Astrocyte of the spinal cord (primary cell): ENCODE results near the gene ASIC4.

Source experiments
- DNase-seq: peaks from one replicate; pipeline ENCODE4 v3.0.0; 2011; ENCODE audit warnings: low read depth, low spot score
- H3K4me3 ChIP-seq: 2 replicates; pipeline ENCODE4 v1.5.1; 2011; ENCODE audit warnings: low read depth, mild to moderate bottlenecking, low read length, moderate library complexity
- in situ Hi-C: cut with HindIII; loops from 2 replicates; pipeline ENCODE4 v1.10.0; 2017; ENCODE audit warnings: low sequenced_read_pairs
- TF ChIP-seq, protein P1 (sequence below): IDR thresholded peaks from 2 replicates; pipeline ENCODE4 v1.5.1; 2012; ENCODE audit warnings: low read depth, mild to moderate bottlenecking, low read length, inconsistent platforms

Gene ASIC4

DNA sequence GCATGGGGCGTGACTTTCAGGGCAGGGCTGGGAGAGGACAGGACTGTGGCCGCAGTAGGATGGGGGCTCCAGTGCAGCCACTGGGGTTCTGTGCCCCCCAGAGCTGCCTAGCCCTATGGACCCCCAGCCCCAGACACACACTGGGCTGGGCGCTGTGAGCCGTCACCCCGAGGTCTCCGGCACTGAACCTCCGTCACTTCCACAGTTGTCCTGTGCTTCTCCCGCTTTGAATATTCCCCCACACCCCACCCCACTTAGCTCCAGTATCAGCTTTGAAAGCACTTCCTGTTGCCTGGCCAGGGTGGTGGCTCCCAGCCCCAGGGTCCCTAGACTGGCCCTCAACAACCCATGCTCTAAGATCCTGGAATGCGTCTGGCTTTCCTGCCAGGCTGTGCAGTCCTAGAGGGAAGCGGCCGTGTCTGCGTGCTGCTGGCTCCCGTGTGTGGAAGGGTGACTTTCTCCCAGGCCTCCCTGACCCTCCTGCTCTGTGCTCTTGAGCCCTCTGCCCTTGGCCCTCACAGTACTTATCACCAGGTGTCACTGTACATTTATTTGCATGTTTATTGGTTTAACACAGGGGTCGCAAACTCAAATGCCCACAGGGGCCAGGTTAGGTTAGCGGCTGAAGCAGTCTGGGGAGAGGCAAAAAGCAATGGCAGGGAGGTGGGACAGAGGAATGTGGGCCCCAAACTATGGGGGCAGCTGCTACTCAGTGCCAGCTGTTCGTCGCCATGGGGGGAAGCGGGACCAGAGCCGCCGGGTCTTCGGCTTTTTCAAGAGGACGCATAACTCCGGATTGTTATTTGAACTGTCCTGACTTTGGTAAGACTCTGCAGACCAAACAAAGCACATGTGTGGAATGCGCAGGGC lies 47.1 kb downstream of the ASIC4 start:
- in situ Hi-C loops, result no loop called here
- TF ChIP-seq, protein P1, sequence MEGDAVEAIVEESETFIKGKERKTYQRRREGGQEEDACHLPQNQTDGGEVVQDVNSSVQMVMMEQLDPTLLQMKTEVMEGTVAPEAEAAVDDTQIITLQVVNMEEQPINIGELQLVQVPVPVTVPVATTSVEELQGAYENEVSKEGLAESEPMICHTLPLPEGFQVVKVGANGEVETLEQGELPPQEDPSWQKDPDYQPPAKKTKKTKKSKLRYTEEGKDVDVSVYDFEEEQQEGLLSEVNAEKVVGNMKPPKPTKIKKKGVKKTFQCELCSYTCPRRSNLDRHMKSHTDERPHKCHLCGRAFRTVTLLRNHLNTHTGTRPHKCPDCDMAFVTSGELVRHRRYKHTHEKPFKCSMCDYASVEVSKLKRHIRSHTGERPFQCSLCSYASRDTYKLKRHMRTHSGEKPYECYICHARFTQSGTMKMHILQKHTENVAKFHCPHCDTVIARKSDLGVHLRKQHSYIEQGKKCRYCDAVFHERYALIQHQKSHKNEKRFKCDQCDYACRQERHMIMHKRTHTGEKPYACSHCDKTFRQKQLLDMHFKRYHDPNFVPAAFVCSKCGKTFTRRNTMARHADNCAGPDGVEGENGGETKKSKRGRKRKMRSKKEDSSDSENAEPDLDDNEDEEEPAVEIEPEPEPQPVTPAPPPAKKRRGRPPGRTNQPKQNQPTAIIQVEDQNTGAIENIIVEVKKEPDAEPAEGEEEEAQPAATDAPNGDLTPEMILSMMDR, result no peak
- no peak overlapping the region for H3K4me3 ChIP-seq
- no peak for DNase-seq

DNA sequence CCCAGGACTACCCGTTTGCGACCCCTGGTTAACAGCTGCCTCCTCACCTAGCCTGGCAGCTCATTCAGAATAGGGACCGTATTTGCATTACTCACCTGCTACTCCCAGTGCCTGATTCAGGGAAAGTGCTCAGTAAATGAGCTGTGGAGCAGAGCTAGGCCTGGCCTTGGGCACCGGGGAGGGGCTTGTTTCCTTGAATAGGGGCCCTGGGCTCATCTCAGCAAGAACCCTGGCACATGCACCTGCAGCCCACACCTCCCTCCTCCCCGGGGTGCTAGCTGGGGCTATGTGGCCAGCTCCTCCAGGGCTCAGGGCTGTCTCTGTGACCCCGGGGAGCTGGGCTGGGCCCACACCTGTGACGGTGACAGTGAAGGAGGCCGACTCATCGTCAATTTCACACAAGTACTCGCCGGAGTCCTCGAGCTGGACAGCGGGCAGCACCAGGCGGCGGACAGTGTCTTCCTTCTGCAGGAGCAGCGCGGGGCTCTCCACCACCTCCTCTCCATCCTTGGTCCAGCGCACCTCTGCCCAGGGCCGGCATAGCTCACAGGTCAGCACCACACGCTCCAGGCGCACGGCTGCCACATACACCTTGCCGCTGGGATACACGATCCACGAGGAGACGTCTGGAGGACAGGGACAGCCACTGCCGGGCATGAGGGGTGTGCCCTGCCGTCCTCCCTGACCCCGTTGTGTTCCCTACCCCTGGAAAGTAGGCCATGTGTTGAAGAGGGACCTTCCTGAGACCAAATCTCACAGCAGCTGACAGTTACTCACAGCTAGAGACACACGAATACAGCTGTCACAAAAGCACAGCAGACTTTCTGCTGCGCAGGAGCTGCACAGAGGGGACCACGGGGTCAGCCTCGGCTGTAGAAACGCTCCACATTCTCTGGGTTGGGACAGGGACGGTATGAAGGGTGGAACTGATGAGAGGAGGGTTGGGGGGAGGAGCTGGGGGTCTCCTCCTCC lies 48.1 kb downstream of the ASIC4 start:
- TF ChIP-seq, protein P1, result no peak
- DNase-seq, result no peak
- in situ Hi-C loops, result no loop called here
- no peak overlapping the region for H3K4me3 ChIP-seq

DNA sequence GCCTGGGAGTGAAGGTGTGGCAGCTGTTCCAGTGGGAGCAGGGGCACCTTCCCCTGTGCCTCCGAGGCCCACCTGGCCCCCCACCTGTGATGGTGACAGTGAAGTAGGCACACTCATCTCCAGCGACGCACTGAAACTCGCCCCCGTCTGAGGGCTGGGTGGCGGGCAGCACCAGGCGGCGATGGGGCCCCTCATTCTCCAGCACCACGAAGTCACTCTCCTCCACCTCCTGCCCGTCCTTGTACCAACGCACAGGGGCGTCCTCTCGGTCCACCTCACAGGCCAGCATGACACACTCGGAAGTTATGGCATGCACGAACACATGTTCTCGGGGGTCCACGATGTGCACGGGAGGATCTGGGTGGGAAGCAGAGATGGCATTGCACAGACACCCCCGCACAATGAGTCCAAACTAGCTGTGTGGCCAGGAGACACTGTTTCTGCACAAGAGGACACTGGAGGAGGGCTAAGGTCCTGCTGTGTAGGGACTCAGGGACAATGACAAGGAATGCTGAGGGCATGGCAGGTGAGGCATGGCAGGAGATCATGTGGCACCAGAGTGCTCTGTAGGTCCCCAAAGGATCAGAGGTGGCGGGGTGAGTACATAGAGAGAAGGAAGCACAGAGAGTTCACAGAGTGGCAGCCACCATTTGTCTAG lies 49.1 kb downstream of the ASIC4 start:
- in situ Hi-C loops, result no loop called here
- no peak for DNase-seq
- TF ChIP-seq, protein P1, result no peak
- no peak overlapping the region for H3K4me3 ChIP-seq

DNA sequence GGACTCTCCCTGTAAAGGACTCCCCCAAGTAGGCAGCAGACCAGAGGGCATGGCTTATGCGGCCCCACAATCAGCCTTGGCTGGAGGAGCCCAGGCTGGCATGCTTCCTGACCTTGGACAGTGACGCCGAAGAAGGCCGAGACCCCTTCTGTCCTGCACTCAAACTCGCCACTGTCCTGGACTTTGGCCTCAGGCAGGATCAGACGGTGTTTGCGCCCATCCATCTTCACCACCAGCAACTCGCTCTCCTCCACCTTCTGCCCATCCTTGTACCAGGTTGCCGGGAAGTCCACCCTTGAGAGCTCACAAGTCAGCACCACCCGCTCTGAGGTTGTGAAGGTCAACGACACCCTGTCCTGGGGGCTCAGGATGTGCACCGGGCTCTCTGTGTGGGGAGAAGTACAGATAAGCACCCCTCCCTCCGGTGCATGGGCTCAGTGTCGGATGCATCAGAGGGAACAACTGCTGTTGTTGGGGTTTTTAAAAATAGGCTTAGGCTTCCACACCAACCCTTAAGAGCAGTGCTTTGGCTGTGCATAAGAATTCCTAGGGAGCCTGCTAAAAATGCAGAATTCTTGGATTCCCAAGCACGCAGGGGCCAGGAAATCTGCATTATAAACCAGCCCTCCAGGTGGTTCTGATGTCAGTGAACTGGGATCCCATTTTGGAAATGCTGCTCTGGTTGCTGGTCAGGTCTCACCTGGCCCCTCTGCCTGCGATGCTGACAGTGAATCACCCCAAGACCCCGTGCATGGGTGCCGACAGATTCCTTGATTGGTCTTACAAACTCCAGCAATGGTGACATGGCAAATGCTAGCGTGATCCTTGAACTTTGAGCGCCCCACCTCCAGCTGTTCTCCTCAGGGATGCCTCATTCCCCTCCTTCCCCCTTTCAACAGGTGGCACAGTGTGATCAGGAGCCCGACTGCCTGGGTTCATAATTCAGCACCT lies 51.1 kb downstream of the ASIC4 start:
- TF ChIP-seq, protein P1, result no peak
- DNase-seq, result no peak
- in situ Hi-C loops, result no loop called here
- H3K4me3 ChIP-seq, result no peak overlapping the region

DNA sequence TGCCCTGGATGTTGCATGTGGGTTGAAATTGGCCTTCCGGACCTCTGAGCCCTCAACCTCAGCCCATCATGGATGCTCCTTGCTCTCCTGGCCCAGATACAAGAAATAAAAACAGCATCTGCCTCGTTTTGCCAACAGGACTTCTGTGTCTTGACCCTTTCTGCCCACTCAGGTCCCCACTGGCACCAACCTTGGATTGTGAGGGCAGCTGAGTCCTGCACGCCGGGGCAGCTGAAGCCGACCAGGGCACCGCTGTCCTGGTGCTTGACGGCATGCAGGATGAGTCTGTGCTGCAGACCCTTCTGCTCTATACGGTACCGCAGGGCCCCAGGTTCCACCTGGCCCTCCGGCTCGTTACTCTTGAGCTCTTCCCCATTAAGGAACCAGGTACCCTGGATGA lies 52.4 kb downstream of the ASIC4 start:
- in situ Hi-C loops, result no loop called here
- DNase-seq, result no peak
- TF ChIP-seq, protein P1, result no peak
- H3K4me3 ChIP-seq, result no peak overlapping the region
